Stimulated activated naive CD4-positive, alpha-beta T cell (primary cell): ENCODE measurements around the gene KIF12.

Source experiments
- DNase-seq, 6 experiments: peaks; one replicate each; lab custom pipeline; 2025; lab: John Stamatoyannopoulos, UW

Gene KIF12

DNA sequence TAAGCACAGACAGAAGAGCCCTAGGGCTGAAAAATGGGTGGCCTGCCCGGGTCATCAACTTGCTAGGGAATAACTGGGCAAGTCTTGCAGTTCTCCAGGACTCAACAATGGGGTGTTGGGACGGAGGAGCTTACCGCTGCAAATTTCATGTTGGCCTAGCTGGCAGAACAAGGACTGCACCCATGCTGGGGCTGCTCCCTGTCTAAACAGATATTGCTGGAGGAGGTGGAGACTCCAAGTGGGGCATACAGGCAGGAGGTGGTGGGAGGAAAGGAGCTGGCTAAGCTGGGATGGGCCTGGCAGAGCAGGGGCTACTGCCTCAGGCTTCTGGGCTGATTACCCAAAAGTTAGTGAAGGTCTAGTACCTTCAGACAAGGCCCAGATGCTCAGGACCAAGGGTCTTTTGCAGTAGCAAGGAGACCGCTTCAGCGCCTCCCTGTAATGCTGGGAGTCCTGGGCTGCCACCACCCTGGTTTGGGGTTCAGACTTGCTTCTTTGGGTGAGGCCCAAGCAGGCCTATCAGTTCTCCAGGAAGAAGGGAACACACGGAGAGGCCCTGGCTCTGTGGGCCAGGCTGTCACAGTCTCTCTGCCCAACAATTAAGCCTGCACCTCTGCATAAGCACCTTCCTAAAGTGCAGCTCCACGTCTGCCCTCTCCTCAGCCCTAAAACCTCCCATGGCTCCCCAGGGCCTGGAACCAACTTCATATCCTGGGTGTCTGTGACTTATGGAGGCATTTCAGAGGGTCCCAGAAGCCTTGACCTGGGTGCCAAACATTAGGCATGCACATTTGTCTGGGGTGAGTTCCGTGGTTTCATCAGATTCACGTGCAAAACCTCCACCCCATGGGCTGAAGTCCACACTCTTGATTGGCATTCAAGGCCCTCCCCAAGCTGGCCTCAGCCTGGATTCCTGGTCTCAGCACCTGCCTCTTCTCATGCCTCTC, 24.2 kb upstream of the KIF12 start:
- DNase-seq: no peak

DNA sequence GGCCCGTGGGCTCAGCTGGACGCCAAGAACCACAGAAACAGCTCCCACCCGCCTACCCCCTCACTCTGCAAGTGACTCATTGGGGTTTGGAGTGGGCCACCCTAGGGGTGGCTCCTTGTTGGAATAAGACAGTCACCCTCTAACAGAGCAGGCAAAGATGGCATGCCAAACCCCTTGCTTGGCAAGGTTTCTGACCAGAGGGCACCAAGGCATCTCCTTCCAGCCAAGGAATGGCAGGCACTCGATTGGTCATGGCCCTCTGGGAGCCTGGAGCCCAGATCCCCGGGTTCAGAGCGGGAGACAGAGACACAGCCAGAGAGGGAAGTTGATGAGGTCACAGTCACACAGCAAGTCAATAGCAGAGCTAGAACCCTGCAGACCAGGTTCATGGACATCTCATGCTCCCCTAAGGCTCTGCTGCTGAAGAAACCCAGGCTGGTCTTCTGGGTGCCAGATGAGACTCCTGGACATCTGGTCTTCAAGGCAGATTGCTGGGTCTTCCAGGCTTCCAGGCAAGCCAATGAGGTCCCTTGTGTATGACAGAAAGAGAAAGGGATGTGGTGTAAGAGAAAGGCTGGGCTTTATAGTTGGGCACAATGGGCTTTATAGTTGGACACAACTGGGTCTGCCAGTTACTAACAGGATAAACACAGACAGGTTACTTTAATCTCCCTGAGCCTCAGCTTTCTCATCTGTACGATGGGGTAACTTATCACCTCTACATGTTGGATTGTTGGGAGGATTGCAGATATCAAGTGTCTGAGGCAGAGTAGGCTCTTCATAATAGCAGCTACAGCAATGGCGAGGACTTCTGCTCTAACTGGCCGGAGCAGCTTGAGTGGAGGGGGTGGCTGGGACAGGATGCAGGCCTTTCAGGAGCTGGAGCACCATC, 23.3 kb upstream of the KIF12 start:
- DNase-seq: no peak

DNA sequence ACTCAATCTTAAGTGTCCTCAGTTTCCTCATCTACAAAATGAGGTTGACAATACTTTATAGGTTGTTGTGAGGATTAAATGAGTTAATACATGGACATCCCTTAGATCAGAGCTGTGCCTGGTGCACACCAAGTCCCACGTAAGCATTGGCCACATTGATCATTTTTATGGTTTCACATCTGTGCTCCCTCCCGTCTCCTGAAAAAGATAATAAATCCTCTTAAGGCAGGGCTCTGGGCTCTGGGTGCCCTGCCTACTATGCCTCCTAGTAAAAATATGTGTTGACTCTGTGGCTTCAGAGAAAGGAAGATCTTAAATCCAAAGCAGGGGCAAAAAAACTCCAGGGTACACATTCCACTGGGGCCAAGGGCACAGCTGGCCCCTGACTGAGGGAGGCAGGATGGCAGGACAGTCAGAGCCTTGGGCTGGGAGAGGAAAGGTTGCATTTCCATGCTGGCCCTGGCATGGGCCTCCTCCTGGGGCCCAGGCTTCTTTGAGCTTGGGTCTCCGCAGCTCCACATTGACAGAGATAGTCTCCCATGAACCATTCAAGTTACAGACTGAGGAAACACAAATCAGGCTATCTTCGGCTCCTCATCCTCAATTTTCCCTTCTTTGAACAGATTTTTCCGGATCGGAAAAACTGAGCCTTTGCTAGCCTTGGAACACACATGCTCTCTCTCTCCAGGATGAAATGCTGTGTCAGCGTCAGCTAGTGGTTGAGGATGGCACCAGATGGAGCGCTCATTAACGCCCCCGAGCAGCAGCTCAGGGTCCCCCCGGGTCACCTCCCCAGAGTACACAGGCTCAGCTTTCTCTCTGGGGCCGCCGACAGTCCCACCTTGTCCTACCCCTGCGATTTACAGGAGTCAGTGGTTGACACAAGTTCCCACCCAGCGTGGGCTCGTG, 22.4 kb upstream of the KIF12 start:
- no peak for DNase-seq

DNA sequence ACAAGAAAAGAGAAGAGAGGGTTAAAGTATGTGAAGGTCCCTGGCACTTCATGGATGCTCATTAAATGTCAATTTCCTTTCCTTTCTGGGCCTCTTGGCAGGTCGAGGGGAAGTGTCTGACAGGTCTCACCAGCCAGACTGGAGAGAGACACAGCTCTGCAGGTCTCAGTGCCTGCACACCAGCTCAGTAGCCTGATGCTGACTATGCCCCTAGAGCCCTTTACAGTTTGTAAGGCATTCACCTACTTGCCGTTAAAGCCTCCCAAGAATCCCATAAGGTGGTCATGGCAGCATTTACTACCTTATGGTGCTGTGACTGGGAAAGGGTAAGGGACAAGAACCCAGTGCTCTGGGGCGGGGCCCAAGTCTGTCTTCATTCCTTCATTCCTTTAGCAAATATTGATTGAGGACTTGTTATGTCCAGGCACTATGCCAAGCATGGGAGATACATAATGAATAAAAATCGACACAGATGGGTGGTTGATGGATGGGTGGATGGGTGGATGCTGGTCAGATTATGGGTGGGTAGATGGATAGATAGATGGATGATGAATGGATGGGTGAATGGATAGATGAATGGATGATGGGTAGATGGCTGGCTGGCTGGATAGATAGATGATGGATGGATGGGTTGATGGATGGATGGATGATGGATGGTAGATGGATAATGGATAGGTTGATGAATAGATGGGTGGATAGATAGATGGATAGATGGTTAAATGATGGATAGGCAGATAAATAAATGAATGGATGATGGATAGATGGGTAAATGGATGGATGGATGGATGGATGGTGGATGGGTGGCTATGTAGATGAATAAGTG, 21.3 kb upstream of the KIF12 start:
- DNase-seq: no peak

DNA sequence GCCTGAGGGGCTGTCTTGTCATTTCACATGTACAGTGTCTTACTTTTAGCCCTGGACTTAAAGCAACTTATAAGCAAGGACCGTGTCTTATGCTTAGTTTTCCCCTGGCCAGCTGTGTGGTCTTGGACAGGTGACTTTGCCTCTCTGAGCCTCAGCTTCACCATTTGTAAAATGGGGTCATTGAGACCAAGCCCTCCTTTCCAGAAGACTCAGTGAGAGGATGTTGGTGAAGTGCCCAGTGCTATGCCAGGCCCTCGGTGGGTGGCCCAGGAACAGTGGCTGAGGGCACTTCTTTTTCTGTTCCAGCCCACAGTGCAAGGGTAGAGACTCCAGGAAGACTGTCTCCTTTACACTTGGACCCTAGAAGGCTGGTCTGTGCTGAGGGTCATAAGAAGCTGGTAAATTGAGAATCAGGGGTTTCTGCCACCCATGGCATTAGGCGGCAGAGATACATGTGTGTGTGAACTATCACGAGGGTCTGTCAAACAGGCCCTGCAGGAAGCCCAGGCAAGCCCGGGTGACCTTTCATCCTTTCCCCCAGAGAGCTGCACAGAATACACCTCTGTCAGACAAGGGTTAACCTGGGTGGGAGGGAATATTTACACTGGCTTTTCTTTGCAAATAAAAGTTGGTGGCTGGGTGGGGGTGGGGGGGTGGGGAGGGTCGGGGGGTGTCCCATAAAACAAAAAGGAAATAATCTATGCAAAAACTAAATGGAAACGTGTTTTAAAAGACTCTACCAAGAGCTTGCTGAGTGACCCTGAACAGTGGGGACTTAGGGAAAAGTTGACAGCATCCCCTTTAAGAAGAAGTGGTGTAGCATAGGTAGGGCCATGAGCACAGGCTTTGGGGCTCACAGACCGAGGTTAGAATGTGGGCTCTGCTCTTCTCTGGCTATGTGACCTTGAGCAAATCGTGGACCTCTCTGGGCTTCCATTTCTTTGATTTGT, 20.4 kb upstream of the KIF12 start:
- no peak for DNase-seq

DNA sequence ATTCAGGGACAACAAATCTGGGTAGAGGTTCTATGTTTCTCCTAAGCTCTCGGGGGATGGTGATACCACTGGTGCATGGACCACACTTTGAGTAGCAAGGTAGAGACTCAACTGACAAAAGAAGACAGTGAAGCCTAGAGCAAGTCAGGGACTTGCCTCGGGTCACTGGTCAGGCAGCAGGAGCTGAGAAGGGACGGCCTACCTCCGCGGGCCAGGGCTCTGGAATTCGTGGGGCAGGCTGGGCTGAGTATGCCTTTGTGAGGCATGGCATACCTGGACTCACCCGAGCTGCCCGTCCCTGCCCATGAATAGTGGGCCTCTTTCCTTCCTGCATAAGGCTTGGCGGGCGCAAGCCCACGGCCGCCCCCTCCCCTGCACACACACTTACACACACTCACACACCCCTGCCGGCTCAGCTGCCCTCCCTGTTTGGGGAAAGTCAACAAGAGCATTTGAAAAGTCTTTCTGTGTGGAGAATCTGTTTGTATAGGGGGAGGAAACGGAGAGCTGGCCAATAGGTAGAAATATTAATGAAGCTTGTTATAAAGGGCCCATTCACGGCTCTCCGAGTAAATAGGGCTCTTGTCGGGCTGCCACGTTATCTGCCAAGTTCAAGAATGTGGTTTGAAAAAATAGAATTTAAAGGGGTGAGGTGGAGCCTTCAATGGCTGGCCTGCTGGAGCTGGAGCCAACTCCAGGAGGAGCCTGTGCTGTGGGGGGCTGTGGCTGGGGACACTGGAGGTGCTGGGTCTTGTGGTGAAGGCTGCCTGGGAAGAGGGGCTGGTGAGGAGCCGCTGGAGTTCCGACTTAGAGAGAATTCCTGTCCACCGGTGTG, 19.1 kb upstream of the KIF12 start:
- no peak for DNase-seq

DNA sequence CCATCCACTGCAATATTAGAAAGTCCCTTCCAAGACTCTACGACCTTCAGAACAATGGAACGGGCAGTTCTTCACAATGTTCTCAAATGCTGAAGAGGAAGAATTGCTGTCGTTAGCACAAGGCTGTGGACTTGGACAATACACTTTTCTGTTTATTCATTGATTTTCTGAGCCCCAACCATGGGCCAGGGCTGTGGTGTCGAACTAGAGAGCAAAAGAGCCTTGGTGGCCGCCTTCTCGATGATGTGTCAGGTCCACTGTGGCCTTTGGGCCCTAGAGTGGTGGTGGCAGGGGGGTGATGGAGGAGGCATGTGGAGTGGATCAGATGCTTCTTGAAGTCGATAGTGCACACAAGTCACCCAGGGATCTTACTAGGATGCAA, 18.5 kb upstream of the KIF12 start:
- DNase-seq: no peak

DNA sequence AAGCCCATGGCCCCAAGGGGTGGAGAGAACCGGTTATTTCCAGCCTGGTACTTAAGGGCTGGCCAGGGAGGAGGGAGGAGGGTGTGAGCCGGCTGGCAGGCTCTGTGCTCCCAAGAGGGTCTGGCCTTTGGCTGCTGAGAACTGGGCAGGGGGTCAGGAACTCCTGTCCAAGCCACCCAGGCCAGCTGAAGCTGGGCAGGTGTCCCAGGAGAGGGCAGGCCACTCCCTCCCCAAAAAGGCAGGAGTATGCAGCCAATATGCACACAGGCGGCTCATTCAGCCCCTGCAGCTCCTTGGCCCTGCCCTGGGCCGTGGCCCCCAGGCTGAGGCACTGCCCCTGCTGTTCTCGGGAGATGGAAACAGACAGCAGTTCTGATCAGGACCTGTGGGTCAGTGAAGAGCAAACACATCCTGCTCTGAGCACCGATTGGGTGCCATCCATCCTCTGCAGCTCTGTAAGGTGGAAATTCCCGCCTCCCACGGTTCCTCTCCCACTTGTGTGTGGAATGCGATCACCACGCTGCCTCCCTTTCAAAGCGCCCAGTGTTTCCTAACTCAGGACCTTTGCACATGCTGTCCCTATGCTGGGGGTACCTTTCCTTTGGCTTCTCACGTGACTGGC, 17.1 kb upstream of the KIF12 start:
- DNase-seq: no peak

DNA sequence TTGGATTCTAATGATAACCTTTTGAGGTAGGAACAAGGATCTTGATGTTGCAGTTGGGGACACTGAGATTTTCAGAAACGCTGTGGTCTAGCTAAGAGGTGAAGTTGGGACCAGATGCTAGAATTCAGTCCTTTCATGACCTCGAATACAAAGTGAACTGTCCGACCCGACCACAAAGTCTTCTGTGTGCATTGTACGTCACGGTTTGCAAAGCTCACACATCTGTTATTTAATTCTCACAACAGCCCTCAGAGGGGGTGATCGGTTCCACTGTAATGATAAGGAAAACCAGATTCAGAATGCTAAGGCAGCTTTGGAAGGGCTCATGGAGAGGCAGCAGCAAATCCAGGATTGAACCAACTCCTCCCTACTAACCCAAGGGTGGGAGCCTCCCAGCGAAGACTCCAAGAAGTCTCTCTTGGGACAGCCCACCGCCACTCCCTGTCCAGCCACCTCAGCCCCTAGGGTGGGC, 16.6 kb upstream of the KIF12 start:
- DNase-seq: no peak

DNA sequence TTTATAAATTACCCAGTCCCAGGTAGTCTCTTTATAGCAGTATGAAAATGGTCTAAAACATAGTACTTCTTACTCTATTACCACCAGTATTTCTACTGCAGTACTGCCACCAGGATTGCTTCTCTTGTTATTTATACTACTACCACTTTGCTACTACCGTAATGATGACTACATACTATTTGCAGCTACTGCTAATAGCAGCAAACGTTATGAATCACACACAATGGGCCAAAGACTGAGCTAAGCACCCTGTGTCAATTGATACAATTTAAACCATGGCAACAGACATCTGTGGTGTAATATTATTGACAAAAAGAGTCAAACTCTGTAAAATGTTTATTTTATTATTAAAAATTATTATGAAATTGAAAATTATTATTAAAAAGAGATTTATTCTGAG, 15.3 kb upstream of the KIF12 start:
- DNase-seq: no peak

DNA sequence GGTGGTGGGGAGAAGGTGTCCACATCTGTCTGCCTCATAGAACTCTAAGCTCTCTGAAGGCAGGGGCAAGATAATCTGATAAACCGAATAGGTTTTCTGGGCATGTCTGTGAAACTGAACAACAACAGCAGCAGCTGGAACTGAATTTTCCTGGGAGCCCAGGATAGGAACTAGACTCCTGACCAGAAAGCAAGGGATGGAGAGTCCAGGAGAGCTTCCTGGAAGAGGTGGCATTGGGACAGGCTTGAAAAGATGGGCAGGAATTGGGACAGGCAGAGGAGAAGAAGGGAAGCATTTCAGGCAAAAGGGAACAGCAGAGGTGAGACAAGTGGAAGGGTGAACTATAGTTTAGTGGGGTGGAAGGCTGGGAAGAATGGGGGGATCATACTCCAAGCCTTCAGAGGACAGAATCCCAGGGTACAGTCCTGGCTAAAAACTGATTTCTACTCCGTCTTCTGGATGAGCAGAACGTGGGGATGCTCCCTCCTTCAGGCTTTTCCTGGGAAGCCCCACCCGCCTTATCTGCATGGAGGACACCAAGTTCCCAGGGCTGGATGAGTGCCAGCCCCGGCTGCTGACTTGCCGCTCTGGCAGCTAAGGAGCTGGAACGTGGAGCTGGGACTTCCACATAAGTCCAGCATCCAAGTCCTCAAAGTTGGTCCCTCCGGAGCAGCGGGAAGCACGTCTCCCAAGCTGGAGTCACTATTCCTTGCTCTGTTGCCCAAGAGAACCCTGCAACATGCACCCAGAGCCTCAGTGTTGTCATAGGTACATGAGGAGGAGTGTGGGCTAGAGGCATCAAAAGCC, 13.9 kb upstream of the KIF12 start:
- DNase-seq: no peak

DNA sequence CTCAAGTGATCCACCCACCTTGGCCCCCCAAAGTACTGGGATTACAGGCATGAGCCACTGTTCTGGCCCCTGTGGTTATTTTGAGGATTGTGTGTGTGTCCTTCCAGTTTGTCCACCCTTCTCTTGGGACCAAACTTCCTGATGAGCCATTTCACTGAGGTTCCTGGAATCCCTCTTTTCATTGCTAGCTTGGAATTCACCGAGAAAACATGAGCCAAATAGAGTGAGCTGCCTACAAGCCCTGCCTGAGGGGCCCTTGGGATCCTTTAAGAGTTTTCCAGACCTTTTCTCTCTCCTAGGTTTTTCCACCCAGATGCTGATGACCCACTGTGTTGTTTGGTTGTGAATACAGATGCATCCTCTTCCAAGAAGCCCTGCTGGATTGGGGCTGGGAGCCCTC, 13.2 kb upstream of the KIF12 start:
- no peak for DNase-seq

DNA sequence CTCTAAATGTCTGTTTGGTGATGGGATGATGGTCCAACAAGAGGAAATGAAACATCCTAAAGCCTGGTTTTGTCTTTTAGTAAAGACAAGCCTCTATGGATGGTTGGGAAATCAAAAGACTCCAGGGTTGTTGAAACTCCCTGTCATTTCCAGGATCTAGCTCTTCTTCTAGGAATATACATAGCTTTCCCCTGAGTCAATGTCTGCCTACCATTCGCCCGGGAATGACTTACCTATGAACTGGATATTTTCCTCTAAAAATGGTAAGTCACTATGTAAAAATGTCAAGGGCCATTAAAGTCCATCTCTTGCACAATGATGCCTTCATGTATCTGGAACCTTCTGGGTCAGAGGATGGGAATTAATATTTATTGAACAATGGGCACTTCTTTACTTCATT, 11.1 kb upstream of the KIF12 start:
- no peak for DNase-seq

DNA sequence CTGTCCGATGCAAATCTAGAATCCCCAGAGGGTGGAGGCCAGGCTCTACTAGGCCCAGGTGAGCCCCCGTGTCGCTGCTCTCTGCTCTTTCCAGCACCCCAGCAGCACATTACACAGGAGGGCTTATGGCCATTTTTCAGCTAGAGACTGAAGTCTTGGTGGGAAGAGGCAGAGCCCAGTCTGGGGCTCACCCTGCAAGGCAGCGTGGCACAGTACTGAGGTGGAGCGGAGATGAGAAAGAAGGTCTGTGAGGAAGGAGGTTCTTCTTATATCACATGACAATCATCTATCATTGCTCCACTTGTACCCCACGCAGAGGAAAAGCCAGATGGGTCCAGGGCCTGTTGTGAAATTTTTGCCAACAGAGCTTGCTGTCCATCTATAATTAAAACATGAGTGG, 10.0 kb upstream of the KIF12 start:
- no peak for DNase-seq

DNA sequence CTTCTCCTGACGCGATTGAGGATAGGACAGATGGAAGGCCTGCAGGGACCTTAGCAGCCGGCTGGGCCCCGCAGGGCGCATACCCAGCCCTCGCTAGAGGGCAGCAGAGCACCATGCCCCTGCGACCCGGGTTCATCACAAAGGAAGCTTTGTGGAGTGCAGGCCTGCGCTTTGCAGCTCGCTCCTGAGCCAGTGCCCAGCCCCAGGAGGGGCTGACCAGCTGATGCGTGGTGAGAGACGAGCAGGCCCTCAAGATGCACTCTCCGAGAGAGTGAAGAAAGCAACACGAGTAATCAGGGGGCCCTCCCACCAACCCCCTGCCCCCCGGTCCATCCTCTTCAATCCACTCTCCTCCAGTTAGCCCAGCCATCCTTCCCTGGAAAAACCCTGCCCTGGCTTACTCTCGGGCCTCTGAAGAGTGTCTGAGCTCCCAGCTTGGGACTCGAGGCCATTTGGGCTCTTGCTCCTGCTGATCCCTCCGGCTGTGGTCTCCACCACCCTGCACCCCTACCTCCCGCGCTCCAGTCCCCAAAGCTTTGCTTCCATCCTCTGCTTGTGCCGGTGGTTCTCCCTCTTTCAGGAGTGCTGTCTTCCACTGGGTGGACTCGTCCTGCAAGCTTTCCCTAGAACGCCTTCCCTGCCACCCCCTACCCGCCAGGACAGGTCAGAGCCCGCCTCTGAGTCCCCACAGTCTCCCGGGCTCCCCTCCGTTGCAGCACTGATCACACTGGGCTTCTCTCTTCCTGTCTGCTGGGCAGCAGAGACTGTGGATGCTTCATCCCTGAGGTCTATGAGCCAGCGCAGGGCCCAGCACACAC, 9.1 kb upstream of the KIF12 start:
- DNase-seq: peak in 4 of 6 experiments; percentile 14 to 21 (median 18)

DNA sequence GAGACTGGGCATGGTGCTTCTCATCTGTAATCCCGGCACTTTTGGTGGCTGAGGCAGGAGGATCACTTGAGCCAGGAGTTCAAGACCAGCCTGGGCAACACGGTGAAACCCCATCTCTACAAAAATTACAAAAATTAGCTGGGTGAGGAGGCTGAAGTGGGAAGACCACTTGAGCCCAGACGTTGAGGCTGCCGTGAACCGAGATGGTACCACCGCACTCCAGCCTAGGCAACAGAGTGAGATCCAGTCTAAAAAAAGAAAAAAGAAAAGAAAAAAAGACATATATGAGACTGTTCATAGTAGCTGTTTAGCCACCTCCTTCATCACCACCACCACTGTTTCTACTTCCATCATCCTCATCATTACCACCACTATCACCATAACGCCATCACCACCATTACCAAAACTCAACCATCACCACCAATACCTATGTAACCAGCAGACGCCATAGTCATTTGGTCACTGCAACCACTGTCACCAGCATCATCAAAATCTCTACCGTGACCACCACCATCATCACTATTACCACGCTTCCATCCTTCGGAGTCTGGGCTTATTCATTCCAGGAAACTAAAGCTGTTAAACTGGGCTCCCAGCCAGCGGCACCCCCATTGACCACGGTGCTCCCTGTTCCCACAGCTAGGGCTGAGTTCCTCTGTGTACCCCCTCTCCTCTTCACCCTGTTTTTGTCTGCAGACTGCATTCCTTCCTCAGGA, 8.4 kb upstream of the KIF12 start:
- no peak for DNase-seq
